ENCODE data around the gene SUCLG1. TPM values are rescaled to one million over a fixed set of nuclear protein-coding genes. Genes with fewer than 3 reads are reported as not detected.

Gene SUCLG1
- total RNA-seq, 1 donor from 2014 or later = 126 TPM

- H3K9ac ChIP-seq (ENCODE audit: low read depth in 1 of 3, low read length in 3 of 3) = no peak overlapping the region
- H3K4me3 ChIP-seq (ENCODE audit: low read length in 3 of 3) = no peak overlapping the region
- no peak overlapping the region for H3K27ac ChIP-seq (ENCODE audit: low read depth, low read length)
These were observed 8.3 kb upstream of the SUCLG1 start for GRCh38 chr2:84467389-84467788.

GRCh38 chr2:84461310-84461709 is 2.2 kb upstream of the SUCLG1 start:
- Histone ChIP-seq H3K4me1 (ENCODE audit: control insufficient read depth in 3 of 3, insufficient read depth in 3 of 3, low read length in 3 of 3) (peaks cover 17 to 19% (median 19%) of the 10 kb centered on the region in 3 donors), H3K36me3 (ENCODE audit: control insufficient read depth in 3 of 3, insufficient read depth in 3 of 3, low read length in 3 of 3) (no peaks in the 10 kb centered on the region), H3K9me3 (ENCODE audit: control insufficient read depth in 3 of 3, low read length in 3 of 3) (no peaks in the 10 kb centered on the region), H3K4me3 (ENCODE audit: low read length in 3 of 3) (no peak overlapping the region), H3K9ac (ENCODE audit: low read depth in 1 of 3, low read length in 3 of 3) (no peak overlapping the region), H3K27me3 (ENCODE audit: control insufficient read depth in 3 of 3, insufficient read depth in 3 of 3, low read length in 3 of 3) (no peaks in the 10 kb centered on the region), H3K27ac (ENCODE audit: low read depth, low read length) (no peak overlapping the region)

More at GRCh38 chr2:84467389-84467788, 8.3 kb upstream of the SUCLG1 start:
- H3K27me3 ChIP-seq (ENCODE audit: control insufficient read depth in 3 of 3, insufficient read depth in 3 of 3, low read length in 3 of 3) = no peaks in the 10 kb centered on the region
- H3K36me3 ChIP-seq (ENCODE audit: control insufficient read depth in 3 of 3, insufficient read depth in 3 of 3, low read length in 3 of 3) = no peaks in the 10 kb centered on the region
- no peaks in the 10 kb centered on the region for H3K9me3 ChIP-seq (ENCODE audit: control insufficient read depth in 3 of 3, low read length in 3 of 3)
- no peaks in the 10 kb centered on the region for H3K4me1 ChIP-seq (ENCODE audit: control insufficient read depth in 3 of 3, insufficient read depth in 3 of 3, low read length in 3 of 3)

- H3K4me3 ChIP-seq (ENCODE audit: low read length in 3 of 3) = no peak overlapping the region
- no peak overlapping the region for H3K9ac ChIP-seq (ENCODE audit: low read depth in 1 of 3, low read length in 3 of 3)
- no peaks in the 10 kb centered on the region for H3K9me3 ChIP-seq (ENCODE audit: control insufficient read depth in 3 of 3, low read length in 3 of 3)
- no peak overlapping the region for H3K27ac ChIP-seq (ENCODE audit: low read depth, low read length)
- no peaks in the 10 kb centered on the region for H3K36me3 ChIP-seq (ENCODE audit: control insufficient read depth in 3 of 3, insufficient read depth in 3 of 3, low read length in 3 of 3)
- H3K27me3 ChIP-seq (ENCODE audit: control insufficient read depth in 3 of 3, insufficient read depth in 3 of 3, low read length in 3 of 3) = no peaks in the 10 kb centered on the region
- H3K4me1 ChIP-seq (ENCODE audit: control insufficient read depth in 3 of 3, insufficient read depth in 3 of 3, low read length in 3 of 3) = peaks cover 17 to 22% (median 21%) of the 10 kb centered on the region in 3 donors
These were observed 1.6 kb upstream of the SUCLG1 start for GRCh38 chr2:84460670-84461069.

DNA sequence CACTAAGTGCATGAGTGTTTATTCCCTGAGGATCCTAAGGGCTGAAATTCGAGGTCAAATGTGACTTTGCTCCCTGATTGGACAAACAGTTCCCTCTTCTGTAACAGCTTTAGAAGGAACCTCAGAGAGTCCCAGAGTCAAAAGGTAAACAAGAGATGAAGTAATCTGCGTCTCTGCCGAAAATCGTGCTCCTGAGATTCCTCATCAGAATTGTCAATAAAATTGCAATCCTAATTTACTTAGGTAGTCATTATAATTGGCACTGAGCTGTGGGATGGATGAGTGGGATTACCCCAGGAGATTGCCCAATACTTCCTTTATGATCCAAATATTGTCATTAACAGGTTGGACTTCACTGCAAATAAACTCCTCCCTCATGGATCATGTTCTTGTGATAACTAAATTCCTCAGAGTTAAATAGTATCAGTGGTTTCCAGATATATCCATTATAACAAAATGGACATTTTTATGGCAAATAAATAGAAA is 907 bp upstream of the SUCLG1 start:
- Histone ChIP-seq H3K4me3 (ENCODE audit: low read length in 3 of 3) (peak overlapping the region; percentile 77 to 88 (median 86)), H3K4me1 (ENCODE audit: control insufficient read depth in 3 of 3, insufficient read depth in 3 of 3, low read length in 3 of 3) (peaks cover 17 to 22% (median 21%) of the 10 kb centered on the region in 3 donors), H3K27ac (ENCODE audit: low read depth, low read length) (no peak overlapping the region), H3K9ac (ENCODE audit: low read depth in 1 of 3, low read length in 3 of 3) (peak overlapping the region; percentile 85 to 98 (median 92)), H3K27me3 (ENCODE audit: control insufficient read depth in 3 of 3, insufficient read depth in 3 of 3, low read length in 3 of 3) (no peaks in the 10 kb centered on the region), H3K36me3 (ENCODE audit: control insufficient read depth in 3 of 3, insufficient read depth in 3 of 3, low read length in 3 of 3) (no peaks in the 10 kb centered on the region), H3K9me3 (ENCODE audit: control insufficient read depth in 3 of 3, low read length in 3 of 3) (no peaks in the 10 kb centered on the region)

- Histone ChIP-seq H3K4me3 (ENCODE audit: low read length in 3 of 3) (peak overlapping the region; percentile 77 to 88 (median 86)), H3K9ac (ENCODE audit: low read depth in 1 of 3, low read length in 3 of 3) (peak overlapping the region; percentile 85 to 98 (median 92)), H3K27me3 (ENCODE audit: control insufficient read depth in 3 of 3, insufficient read depth in 3 of 3, low read length in 3 of 3) (no peaks in the 10 kb centered on the region), H3K9me3 (ENCODE audit: control insufficient read depth in 3 of 3, low read length in 3 of 3) (no peaks in the 10 kb centered on the region), H3K27ac (ENCODE audit: low read depth, low read length) (peak overlapping the region; percentile 95), H3K36me3 (ENCODE audit: control insufficient read depth in 3 of 3, insufficient read depth in 3 of 3, low read length in 3 of 3) (no peaks in the 10 kb centered on the region), H3K4me1 (ENCODE audit: control insufficient read depth in 3 of 3, insufficient read depth in 3 of 3, low read length in 3 of 3) (peaks cover 24 to 25% (median 24%) of the 10 kb centered on the region in 3 donors)
These were observed 496 bp downstream of the SUCLG1 start for GRCh38 chr2:84458551-84459017.

DNA sequence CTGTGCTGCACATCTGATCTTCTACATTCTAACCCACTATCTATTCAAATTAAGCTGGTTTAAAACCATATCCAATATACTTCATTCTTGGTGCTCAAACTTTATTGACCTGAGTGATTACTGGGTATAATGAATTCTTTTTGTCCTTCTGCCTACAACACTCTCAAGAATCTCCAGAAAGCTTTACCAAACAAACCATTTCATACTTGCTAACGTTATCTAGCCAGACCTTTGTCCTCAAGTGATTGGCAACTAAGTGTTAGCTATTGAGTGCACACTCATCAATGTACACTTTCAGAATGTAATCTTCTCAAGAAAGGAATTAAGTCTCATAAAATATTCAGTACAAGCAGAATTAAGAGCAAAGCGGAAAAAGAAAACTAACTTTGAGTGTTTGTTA is 1.4 kb downstream of the SUCLG1 start:
- H3K27ac ChIP-seq (ENCODE audit: low read depth, low read length) = no peak overlapping the region
- peak overlapping the region; percentile 77 to 88 (median 86) for H3K4me3 ChIP-seq (ENCODE audit: low read length in 3 of 3)
- no peaks in the 10 kb centered on the region for H3K27me3 ChIP-seq (ENCODE audit: control insufficient read depth in 3 of 3, insufficient read depth in 3 of 3, low read length in 3 of 3)
- peaks cover 24 to 26% (median 25%) of the 10 kb centered on the region in 3 donors for H3K4me1 ChIP-seq (ENCODE audit: control insufficient read depth in 3 of 3, insufficient read depth in 3 of 3, low read length in 3 of 3)
- H3K9ac ChIP-seq (ENCODE audit: low read depth in 1 of 3, low read length in 3 of 3) = peak overlapping the region in 2 of 3 donors; percentile 92 to 98
- no peaks in the 10 kb centered on the region for H3K9me3 ChIP-seq (ENCODE audit: control insufficient read depth in 3 of 3, low read length in 3 of 3)
- H3K36me3 ChIP-seq (ENCODE audit: control insufficient read depth in 3 of 3, insufficient read depth in 3 of 3, low read length in 3 of 3) = no peaks in the 10 kb centered on the region

DNA sequence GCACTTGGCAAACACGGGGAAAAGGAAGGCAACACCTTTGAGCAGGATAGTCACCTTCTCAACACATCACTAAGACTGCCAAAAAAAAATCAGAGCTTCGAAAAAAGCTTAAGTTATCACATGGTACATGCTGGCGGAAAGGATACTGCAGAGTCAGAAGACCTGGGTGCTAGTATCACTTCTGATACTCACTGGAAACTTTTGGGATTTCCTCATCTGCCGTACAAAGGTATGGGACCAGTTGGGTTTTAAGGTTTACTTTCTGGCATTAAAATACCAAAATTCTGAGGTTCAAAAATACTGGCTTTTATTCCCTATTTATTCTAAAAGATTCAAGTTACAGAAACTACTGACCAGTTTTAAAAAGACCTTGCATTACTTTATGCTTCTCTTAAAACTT is 2.9 kb downstream of the SUCLG1 start:
- Histone ChIP-seq H3K36me3 (ENCODE audit: control insufficient read depth in 3 of 3, insufficient read depth in 3 of 3, low read length in 3 of 3) (no peaks in the 10 kb centered on the region), H3K9ac (ENCODE audit: low read depth in 1 of 3, low read length in 3 of 3) (no peak overlapping the region), H3K27ac (ENCODE audit: low read depth, low read length) (no peak overlapping the region), H3K4me1 (ENCODE audit: control insufficient read depth in 3 of 3, insufficient read depth in 3 of 3, low read length in 3 of 3) (peaks cover 29 to 35% (median 34%) of the 10 kb centered on the region in 3 donors), H3K27me3 (ENCODE audit: control insufficient read depth in 3 of 3, insufficient read depth in 3 of 3, low read length in 3 of 3) (no peaks in the 10 kb centered on the region), H3K4me3 (ENCODE audit: low read length in 3 of 3) (no peak overlapping the region), H3K9me3 (ENCODE audit: control insufficient read depth in 3 of 3, low read length in 3 of 3) (no peaks in the 10 kb centered on the region)

GRCh38 chr2:84454581-84454980 is 4.5 kb downstream of the SUCLG1 start:
- no peaks in the 10 kb centered on the region for H3K27me3 ChIP-seq (ENCODE audit: control insufficient read depth in 3 of 3, insufficient read depth in 3 of 3, low read length in 3 of 3)
- H3K9ac ChIP-seq (ENCODE audit: low read depth in 1 of 3, low read length in 3 of 3) = no peak overlapping the region
- H3K36me3 ChIP-seq (ENCODE audit: control insufficient read depth in 3 of 3, insufficient read depth in 3 of 3, low read length in 3 of 3) = no peaks in the 10 kb centered on the region
- no peaks in the 10 kb centered on the region for H3K9me3 ChIP-seq (ENCODE audit: control insufficient read depth in 3 of 3, low read length in 3 of 3)
- H3K27ac ChIP-seq (ENCODE audit: low read depth, low read length) = no peak overlapping the region
- peaks cover 30 to 38% (median 38%) of the 10 kb centered on the region in 3 donors for H3K4me1 ChIP-seq (ENCODE audit: control insufficient read depth in 3 of 3, insufficient read depth in 3 of 3, low read length in 3 of 3)
- no peak overlapping the region for H3K4me3 ChIP-seq (ENCODE audit: low read length in 3 of 3)

DNA sequence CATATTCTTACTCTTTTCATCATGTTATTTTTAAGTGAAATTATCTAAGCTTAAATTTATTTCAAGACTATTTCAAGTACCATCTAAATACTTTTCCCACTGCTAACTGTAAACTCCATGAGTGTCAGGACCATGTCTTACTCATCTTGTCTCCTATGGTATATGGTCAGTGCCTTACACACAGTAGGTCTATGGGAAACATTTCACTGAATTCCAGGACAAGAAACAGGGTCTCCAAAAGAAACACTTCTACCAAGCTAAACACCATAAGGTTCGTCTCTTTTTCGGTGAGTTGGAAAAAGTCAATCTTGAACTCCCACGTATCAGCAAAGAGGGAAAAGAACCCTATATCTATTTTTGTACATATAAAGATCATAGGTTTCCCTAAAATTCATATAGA is 6.5 kb downstream of the SUCLG1 start:
- no peak overlapping the region for H3K27ac ChIP-seq (ENCODE audit: low read depth, low read length)
- H3K4me1 ChIP-seq (ENCODE audit: control insufficient read depth in 3 of 3, insufficient read depth in 3 of 3, low read length in 3 of 3) = peaks cover 20 to 31% (median 30%) of the 10 kb centered on the region in 3 donors
- H3K9me3 ChIP-seq (ENCODE audit: control insufficient read depth in 3 of 3, low read length in 3 of 3) = no peaks in the 10 kb centered on the region
- no peak overlapping the region for H3K4me3 ChIP-seq (ENCODE audit: low read length in 3 of 3)
- H3K9ac ChIP-seq (ENCODE audit: low read depth in 1 of 3, low read length in 3 of 3) = no peak overlapping the region
- no peaks in the 10 kb centered on the region for H3K27me3 ChIP-seq (ENCODE audit: control insufficient read depth in 3 of 3, insufficient read depth in 3 of 3, low read length in 3 of 3)
- peaks cover 0 to 3% (median 0%) of the 10 kb centered on the region in 3 donors for H3K36me3 ChIP-seq (ENCODE audit: control insufficient read depth in 3 of 3, insufficient read depth in 3 of 3, low read length in 3 of 3)

- H3K27ac ChIP-seq (ENCODE audit: low read depth, low read length) = no peak overlapping the region
- no peaks in the 10 kb centered on the region for H3K9me3 ChIP-seq (ENCODE audit: control insufficient read depth in 3 of 3, low read length in 3 of 3)
- peaks cover 17 to 24% (median 24%) of the 10 kb centered on the region in 3 donors for H3K4me1 ChIP-seq (ENCODE audit: control insufficient read depth in 3 of 3, insufficient read depth in 3 of 3, low read length in 3 of 3)
- H3K4me3 ChIP-seq (ENCODE audit: low read length in 3 of 3) = no peak overlapping the region
- H3K36me3 ChIP-seq (ENCODE audit: control insufficient read depth in 3 of 3, insufficient read depth in 3 of 3, low read length in 3 of 3) = peaks cover 0 to 4% (median 3%) of the 10 kb centered on the region in 3 donors
- no peak overlapping the region for H3K9ac ChIP-seq (ENCODE audit: low read depth in 1 of 3, low read length in 3 of 3)
- no peaks in the 10 kb centered on the region for H3K27me3 ChIP-seq (ENCODE audit: control insufficient read depth in 3 of 3, insufficient read depth in 3 of 3, low read length in 3 of 3)
These were observed 7.5 kb downstream of the SUCLG1 start for GRCh38 chr2:84451579-84451978.

All from skeletal muscle tissue (tissue), 4 donors.